ENCODE data around the gene CEP97. TPM values are rescaled to one million over a fixed set of nuclear protein-coding genes. Genes with fewer than 3 reads are reported as not detected.
A peak's percentile ranks its signal among the peaks of the same experiment; 100 is the strongest.

The CEP97 gene
- total RNA-seq, 1 donor from 2014 or later: 25.1 TPM

DNA sequence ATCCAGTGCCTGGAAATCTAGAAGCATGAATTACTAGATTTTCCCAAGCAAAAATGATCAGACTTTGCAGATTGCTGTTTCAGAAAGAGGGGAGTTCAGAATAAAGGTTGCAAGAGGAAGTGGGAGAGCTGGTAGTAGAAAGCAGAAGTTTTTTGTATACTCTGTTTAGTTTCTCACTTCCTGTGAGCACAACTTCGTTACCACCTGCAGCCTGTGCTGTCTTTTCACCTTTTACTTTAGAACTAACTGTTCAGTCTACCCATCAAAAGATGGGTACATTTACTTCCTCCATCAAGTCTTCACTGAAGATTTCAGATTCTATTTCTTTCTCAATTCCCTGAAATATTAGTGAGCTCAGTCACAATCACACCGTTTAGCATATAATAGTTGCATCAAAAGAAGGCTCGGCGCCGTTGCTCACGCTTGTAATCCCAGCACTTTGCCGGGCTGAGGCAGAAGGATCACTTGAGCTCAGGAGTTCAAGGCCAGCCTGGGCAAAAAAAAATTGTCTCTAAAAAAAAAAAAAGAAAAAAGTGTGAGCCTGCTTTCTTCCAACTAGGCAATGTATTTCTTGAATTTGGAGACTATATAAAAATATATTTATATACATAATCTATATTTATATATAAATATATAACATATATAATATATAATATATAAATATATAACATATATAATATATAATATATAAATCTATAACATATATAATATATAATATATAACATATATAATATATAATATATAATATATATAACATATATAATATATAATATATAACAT, 1.8 kb upstream of the CEP97 start:
- H3K4me1 Mint-ChIP-seq (ENCODE audit: low read depth, unreplicated experiment): no peaks in the 10 kb centered on the region
- H3K4me3 Mint-ChIP-seq (ENCODE audit: unreplicated experiment): no peak overlapping the region
- no peaks in the 10 kb centered on the region for H3K27me3 Mint-ChIP-seq (ENCODE audit: unreplicated experiment)
- no peaks in the 10 kb centered on the region for H3K36me3 Mint-ChIP-seq (ENCODE audit: unreplicated experiment)
- DNase-seq: no peak
- H3K27ac Mint-ChIP-seq (ENCODE audit: unreplicated experiment): no peak overlapping the region
- H3K9me3 Mint-ChIP-seq (ENCODE audit: unreplicated experiment): peaks cover 5% of the 10 kb centered on the region
- TF ChIP-seq CTCF (IDR thresholded peaks at IDR 0.05; ENCODE audit: partially characterized antibody, unreplicated experiment): no peak

DNA sequence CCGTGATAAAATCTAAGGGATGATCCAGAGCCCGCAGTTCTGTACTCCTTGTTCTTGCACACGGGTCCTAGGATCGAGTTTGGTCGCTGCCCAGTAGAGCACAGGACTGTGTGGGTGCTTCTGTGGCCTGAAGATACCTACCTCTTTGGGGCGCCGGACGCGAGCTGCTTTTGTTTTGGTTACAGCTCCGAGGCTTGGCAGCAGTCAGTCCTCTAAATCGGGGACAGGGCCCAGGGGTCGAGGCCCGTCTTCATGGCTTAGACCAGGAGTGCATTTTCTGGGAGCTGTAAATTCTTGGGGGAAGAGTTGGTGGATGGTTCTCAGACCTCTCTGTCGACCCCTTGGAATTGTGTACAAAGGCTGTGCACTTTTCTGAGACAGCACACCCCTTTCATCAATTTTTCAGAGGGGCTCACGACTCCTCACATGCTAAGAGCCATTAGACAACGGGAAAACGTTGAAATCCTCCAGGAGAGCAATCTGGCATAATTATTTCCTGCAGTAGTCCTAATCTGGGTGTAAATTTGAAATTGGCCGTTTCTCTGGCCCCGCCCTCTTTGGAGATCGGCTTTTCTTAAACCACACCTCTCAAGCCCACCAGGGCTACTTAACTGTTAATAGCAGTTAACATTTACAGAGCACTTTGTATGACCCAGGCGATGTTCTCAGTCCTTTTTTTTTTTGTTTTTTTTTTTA, 928 bp downstream of the CEP97 start:
- H3K27me3 Mint-ChIP-seq (ENCODE audit: unreplicated experiment): no peaks in the 10 kb centered on the region
- peak overlapping the region; percentile 93 for H3K27ac Mint-ChIP-seq (ENCODE audit: unreplicated experiment)
- H3K36me3 Mint-ChIP-seq (ENCODE audit: unreplicated experiment): no peaks in the 10 kb centered on the region
- DNase-seq: peak; percentile 32
- H3K4me3 Mint-ChIP-seq (ENCODE audit: unreplicated experiment): peak overlapping the region; percentile 99
- no peaks in the 10 kb centered on the region for H3K4me1 Mint-ChIP-seq (ENCODE audit: low read depth, unreplicated experiment)
- peaks cover 5% of the 10 kb centered on the region for H3K9me3 Mint-ChIP-seq (ENCODE audit: unreplicated experiment)
- TF ChIP-seq CTCF (IDR thresholded peaks at IDR 0.05; ENCODE audit: partially characterized antibody, unreplicated experiment): no peak

- TF ChIP-seq CTCF (IDR thresholded peaks at IDR 0.05; ENCODE audit: partially characterized antibody, unreplicated experiment): no peak
- Mint-ChIP-seq H3K4me1 (ENCODE audit: low read depth, unreplicated experiment) (no peaks in the 10 kb centered on the region), H3K27ac (ENCODE audit: unreplicated experiment) (no peak overlapping the region), H3K27me3 (ENCODE audit: unreplicated experiment) (no peaks in the 10 kb centered on the region), H3K9me3 (ENCODE audit: unreplicated experiment) (peaks cover 5% of the 10 kb centered on the region), H3K36me3 (ENCODE audit: unreplicated experiment) (no peaks in the 10 kb centered on the region), H3K4me3 (ENCODE audit: unreplicated experiment) (peak overlapping the region; percentile 99)
- no peak for DNase-seq
Observed at GRCh38 chr3:101725890-101726275, 1.5 kb downstream of the CEP97 start.

DNA sequence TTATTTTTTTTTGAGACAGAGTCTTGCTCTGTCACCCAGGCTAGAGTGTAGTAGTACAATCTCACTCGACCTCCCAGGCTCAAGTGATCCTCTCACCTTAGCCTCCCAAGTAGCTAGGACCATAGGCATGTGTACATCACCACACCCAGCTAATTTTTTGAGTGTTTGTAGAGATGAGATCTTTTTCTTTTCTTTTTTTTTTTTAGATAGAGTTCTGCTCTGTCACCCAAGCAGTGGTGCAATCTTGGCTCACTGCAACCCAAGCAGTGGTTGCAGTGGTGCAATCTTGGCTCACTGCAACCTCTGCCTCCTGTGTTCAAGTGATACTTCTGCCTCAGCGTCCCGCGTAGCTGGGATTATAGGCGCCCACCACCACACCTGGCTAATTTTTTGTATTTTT, 5.2 kb downstream of the CEP97 start:
- peaks cover 12% of the 10 kb centered on the region for H3K36me3 Mint-ChIP-seq (ENCODE audit: unreplicated experiment)
- peaks cover 1% of the 10 kb centered on the region for H3K27me3 Mint-ChIP-seq (ENCODE audit: unreplicated experiment)
- no peaks in the 10 kb centered on the region for H3K4me1 Mint-ChIP-seq (ENCODE audit: low read depth, unreplicated experiment)
- no peak for DNase-seq
- H3K27ac Mint-ChIP-seq (ENCODE audit: unreplicated experiment): no peak overlapping the region
- H3K9me3 Mint-ChIP-seq (ENCODE audit: unreplicated experiment): peaks cover 5% of the 10 kb centered on the region
- no peak overlapping the region for H3K4me3 Mint-ChIP-seq (ENCODE audit: unreplicated experiment)
- TF ChIP-seq CTCF (IDR thresholded peaks at IDR 0.05; ENCODE audit: partially characterized antibody, unreplicated experiment): no peak

GRCh38 chr3:101730839-101731238, 6.4 kb downstream of the CEP97 start:
- Mint-ChIP-seq H3K27ac (ENCODE audit: unreplicated experiment) (no peak overlapping the region), H3K4me3 (ENCODE audit: unreplicated experiment) (no peak overlapping the region), H3K9me3 (ENCODE audit: unreplicated experiment) (peaks cover 5% of the 10 kb centered on the region), H3K36me3 (ENCODE audit: unreplicated experiment) (peaks cover 24% of the 10 kb centered on the region), H3K4me1 (ENCODE audit: low read depth, unreplicated experiment) (no peaks in the 10 kb centered on the region), H3K27me3 (ENCODE audit: unreplicated experiment) (peaks cover 5% of the 10 kb centered on the region)
- TF ChIP-seq CTCF (IDR thresholded peaks at IDR 0.05; ENCODE audit: partially characterized antibody, unreplicated experiment): no peak
- DNase-seq: no peak
